GDM1 (cell line): ENCODE measurements around the gene PRND.
"Not testable (repeated sequence)": the region's sequence is repeated elsewhere in the genome, so short reads cannot be mapped to it uniquely, and the experiment has no call there.

Source experiments
- DNase-seq: peaks from one replicate; lab custom pipeline; 2025; lab: John Stamatoyannopoulos, UW

PRND gene, protein sequence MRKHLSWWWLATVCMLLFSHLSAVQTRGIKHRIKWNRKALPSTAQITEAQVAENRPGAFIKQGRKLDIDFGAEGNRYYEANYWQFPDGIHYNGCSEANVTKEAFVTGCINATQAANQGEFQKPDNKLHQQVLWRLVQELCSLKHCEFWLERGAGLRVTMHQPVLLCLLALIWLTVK

DNA sequence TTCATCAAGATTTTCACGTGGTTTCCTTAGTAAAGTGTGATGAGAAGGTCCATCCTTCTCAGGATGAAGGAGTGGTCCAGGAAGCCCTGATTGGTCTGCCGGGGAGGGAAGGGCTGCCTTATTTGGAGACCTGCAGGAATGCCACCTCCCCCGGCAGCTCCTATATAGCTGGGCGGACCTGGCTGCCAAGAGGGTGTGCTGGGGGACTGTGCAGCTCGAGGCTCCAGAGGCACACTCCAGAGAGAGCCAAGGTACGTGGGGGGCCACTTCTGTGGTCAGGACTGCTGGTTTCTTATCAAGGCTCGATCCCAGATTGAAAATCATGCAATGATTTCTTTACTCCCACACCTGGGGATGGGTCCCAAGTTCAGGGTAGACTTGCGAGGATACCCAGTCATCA lies at the start of gene PRND:
TSS of gene PRND (plus strand) at position 191 of the 400 bp plus-strand sequence. CDS start 2,643 bp downstream, outside the sequence.
- DNase-seq = no peak

DNA sequence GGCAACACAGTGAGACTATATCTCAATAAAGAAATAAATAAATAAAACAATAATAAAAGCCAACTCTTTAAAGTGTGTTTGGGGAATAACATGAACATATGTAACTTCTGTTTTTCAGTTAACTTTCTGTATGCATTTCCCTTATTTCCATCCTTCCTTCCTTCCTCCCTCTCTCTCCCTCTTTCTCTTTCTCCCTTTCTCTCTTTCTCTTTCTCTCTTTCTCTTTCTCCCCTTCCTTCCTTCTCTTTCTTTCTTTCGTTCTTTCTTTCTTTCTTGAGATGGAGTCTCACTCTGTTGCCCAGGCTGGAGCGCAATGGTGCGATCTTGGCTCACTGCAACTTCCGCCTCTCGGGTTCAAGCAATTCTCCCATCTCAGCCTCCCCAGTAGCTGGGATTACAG lies 48.8 kb upstream of the PRND start:
- no peak for DNase-seq

DNA sequence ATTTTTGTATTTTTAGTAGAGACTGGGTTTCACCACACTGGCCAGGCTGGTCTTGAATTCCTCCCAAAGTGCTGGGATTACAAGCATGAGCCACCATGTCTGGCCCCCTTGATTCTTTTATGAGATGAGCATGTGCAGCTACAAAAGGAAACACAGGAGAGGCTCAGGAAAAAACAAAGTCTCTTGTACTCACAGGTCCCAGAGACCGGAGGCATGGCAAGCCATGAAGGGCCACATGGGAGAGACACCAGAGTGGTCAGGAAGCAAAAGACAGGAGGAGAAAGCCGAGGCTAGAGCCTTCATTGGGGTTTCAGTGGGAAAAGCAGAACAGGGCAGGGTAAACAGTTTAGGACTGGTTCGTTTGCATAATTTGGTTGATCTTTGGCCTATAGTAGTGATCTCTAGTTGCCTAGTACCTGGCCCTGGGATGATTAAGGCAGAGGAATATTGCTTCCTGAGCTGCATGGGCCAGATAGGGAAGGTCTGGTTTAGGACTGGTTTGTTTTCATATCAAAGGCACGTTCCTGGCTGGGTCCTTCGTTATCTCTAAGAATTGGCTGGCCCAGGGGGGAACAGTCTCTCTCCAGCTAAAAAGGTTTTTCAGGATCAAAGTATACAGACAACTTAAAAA lies 48.2 kb upstream of the PRND start:
- DNase-seq = no peak

DNA sequence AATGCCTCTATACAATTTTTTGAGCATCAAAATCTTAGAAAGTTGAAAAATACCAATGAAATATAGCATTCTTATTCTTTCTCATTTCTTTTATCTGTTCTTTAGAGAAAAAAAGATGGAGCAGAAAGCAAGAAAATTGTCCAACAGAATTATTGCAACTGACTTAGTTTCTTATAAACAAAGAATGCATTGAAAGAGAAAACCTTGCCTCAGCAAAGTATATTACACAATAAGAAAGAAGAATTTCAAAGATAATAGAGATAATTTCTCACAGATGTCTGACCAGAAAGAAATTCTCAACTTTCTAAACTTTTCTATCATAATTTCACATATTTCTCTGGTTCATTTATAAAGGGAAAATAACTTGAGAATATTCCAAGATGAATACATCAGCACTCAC lies 47.0 kb upstream of the PRND start:
- no peak for DNase-seq

DNA sequence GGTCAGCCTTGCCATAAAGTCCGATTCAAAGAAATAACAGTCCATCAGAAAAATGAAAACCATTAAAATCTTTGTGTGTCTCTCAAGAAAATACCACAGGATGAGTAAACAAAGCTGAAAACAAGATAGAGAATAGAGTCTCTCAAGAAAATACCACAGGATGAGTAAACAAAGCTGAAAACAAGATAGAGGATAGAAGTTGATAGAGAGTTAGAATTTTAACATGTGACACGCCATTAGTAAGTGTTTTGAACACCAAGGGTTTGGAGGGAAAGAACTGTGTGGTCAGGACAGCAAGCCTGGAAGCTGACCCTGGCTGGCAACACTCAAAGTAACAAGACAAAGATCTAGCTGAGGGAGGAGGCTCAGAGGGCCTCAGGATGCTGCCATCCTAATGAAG lies 43.9 kb upstream of the PRND start:
- DNase-seq = no peak

DNA sequence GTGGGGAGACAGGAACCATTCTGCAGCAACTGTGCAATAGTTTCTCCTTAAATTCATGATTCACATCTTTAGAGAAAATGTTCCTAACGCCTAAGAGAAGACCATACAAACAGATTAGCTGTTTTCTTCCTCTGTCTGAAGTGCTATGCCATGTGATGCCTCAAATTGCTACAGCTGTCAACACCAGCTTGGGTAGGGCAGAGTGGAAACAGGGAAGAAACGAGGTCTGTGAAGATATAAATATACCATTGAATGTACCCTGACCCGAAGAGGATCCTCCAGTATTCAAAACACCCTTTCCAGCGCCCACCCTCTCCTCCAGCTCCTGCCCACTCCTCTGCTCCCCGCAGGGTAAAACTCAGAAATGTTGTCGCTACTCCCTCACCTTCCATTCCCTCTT lies 40.3 kb upstream of the PRND start:
- no peak for DNase-seq

DNA sequence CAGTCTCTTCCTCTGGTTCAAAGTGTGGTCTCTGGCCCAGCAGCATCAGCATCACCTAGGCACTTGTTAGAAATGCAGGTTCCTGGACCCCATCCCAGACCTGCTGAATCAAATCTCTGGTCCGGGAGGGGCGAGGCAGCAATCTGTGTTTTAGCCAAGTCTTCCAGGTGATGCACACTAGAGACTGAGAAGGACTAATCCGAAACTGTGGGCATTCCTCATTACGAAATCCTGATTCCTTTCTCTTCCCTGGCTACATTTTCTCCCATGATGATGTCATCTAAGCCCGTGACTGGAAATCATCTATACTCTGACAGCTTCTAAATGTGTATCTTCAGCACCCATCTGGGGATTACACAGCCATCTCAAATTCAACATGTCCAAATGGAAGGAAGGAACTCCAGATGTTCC lies 39.7 kb upstream of the PRND start:
- DNase-seq = no peak

DNA sequence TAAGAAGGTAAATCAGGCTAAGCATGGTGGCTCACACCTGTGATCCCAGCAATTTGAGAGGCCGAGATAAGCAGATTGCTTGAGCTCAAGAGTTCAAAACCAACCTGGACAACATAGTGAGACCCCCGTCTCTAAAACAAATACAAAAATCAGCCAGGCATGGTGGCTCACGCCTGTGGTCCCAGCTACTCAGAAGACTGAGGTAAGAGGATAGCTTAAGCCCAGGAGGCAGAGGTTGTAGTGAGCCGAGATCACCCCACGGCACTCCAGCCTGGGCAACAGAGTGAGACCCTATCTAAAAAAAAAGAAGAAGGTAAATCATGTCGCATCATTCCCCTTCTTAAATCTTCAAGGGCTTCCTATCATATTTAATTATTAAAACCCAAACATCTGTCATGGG lies 39.0 kb upstream of the PRND start:
- no peak for DNase-seq

DNA sequence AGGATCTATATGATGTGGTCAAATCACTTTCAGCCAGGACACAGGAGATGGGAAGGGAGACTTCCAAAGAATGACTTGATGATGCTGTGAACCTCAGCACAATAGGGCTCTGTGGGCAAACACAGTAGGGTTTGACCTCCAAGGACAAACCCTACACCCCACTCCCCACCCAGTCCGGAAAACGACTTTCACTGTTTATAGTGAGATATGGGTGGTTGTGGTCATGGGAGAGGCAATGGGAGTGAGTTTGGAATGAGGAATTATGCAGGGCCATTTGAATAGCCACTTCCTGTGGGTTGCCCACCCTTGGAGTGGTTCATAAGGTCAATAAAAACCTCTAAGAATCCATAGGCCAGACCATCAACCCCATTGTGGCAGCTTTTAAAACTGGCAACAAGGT lies 38.4 kb upstream of the PRND start:
- no peak for DNase-seq

DNA sequence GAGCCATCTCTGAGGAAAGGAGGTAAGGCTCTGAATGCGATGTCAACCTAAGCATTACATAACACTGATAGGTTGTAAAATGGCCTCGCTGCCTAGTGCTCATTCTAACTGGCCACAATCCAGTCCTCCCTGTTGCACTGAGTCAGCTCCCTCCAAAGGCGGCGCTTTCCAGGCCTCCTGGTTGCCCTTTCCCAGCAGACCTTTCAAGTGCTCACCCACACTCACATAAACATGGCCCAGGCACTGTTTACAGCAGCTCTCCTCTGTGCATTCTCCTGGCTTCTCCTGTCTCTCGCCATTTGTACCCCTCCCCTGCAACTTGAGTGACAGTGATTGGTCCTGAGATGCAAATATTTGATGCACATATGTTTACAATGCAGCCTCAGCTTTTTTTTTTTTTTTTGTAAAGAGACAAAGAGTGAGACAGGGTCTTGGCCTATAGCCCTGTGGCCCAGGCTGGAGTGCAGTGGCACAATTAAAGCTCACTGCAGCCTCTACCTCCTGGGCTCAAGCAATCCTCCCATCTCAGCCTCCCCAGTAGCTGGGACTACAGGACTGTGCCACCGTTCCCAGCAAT lies 36.8 kb upstream of the PRND start:
- DNase-seq = no peak

DNA sequence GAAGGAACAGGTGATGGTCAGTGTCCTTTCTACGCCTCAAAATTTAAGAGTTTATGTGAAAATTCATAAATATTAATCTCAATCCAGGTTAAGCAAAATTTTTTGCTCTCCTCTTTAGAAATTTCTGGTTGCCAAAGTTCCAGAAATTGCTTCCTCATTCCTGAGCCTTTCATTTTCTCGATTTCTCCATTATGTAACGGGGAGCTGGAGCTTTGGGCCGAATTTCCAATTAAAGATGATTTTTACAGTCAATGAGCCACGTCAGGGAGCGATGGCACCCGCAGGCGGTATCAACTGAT lies 35.8 kb upstream of the PRND start:
- no peak for DNase-seq

DNA sequence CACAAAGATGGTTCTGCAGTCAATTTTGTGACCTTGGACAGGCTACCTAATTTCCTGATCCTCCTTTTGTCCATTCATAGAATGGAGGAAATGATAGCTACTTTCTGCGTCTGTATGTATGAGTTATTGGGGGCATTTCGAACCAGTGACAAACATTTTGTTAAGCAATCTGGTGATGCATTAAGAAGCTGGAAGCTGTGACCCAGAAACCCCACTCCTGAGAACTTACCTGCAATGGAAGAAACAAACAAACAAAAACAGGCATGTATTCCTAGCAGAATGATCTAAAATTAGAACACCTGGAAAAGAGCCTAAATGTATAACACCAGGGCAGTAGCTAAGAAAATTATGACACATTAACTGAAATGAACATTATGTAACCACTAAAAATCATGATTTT lies 33.4 kb upstream of the PRND start:
- DNase-seq = no peak

DNA sequence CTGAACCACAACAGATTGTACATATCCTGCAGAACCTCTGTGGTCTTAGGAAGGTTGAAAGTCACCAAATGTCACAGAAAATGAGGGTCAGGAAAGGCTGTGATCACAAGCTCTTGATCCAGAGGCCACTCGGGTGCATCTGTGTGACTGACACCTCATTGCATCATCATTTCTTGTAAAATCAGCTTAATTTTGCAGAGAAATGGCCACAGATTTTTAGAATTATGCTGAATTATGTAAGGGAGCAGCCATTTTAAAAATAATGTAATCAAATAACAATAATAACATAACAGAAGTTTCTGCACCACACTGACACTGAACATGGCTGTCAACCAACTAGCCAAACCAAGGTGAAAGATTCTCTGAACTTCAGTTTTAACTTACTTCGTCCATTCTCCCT lies 32.5 kb upstream of the PRND start:
- DNase-seq = no peak

DNA sequence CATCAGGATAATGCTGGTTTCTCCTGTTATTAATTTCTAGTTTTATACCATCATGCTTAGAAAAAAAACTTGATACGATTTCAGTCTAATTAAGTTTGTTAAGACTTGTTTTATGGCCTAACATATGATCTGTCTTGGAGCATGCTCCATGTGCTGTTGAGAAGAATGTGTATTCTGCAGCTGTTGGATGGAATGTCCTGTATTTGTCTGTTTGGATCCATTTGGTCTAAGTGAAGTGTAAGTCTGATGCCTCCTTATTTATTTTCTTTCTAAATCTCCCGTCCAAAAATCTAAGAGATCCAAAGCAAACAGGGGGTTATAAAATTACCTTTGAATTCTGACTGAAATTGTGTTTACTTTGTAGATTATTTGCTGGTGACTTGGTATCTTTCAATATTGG lies 30.0 kb upstream of the PRND start:
- DNase-seq = no peak

DNA sequence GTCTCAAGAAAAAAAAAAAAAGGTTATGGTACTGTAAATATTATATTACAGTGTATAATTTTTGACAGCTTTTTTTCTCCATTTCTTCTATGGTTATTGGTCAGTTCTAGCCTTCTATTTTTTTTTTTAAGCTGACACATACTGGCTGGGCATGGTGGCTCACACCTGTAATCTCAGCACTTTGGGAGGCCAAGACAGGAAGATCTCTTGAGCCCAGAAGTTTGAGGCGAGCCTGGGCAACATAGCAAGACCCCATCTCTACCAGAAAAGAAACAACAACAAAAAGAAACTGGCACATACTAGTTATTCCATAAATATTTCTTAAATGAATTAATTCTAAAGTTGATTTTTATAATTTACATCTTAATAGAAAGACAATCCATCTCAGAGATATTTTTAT lies 27.6 kb upstream of the PRND start:
- no peak for DNase-seq

DNA sequence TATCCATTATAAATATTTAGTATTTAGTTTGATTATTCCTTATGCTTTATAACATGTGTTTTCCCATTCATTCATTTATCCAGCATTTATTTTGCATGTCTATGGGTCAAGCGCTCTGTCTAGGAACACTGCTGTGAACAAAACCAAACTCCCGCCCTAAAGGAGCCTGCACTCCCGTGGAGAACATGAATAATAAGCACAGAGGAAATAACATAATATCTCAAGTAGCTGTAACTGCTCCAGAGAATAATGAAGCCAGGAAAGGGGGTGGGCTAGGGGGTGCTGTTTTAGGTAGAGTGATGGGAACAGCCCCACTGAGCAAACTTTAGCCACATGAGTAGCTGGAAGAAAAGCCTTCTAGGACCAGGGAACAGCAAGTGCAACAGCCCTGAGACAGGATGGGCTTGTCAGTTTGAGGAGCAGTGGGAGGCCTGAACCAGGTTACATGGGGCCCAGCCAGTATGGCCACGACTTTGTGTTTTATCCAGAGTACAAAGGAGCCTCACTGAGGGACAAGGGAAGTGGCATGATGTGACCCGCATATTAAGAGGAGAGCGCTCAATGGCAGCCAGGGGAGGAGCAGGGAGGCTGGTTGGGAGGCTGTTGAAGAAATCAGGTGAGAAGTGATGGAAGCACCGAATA lies 24.4 kb upstream of the PRND start:
- no peak for DNase-seq

DNA sequence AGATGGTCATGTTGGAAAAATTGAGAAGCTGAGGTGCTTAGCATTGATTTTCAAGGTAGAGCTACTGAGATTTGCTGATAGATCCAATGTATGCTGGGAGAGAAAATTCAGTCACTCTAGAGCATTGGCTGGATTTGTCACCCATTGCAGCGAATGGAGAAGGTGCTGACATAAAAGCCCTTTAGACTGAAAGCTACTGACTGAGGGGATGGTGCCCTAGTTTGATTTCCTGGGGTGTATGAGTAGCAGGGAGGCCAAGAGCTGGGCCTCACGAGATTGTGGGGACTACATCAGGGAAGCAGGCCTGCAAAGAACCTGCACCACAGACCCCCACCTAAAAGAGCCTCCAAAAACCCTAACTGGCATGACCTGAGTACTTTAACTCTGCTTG lies 23.9 kb upstream of the PRND start:
- no peak for DNase-seq

DNA sequence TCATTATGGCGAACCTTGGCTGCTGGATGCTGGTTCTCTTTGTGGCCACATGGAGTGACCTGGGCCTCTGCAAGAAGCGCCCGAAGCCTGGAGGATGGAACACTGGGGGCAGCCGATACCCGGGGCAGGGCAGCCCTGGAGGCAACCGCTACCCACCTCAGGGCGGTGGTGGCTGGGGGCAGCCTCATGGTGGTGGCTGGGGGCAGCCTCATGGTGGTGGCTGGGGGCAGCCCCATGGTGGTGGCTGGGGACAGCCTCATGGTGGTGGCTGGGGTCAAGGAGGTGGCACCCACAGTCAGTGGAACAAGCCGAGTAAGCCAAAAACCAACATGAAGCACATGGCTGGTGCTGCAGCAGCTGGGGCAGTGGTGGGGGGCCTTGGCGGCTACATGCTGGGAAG lies 22.5 kb upstream of the PRND start:
- no peak for DNase-seq

DNA sequence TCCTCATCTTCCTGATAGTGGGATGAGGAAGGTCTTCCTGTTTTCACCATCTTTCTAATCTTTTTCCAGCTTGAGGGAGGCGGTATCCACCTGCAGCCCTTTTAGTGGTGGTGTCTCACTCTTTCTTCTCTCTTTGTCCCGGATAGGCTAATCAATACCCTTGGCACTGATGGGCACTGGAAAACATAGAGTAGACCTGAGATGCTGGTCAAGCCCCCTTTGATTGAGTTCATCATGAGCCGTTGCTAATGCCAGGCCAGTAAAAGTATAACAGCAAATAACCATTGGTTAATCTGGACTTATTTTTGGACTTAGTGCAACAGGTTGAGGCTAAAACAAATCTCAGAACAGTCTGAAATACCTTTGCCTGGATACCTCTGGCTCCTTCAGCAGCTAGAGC lies 21.8 kb upstream of the PRND start:
- DNase-seq = no peak

DNA sequence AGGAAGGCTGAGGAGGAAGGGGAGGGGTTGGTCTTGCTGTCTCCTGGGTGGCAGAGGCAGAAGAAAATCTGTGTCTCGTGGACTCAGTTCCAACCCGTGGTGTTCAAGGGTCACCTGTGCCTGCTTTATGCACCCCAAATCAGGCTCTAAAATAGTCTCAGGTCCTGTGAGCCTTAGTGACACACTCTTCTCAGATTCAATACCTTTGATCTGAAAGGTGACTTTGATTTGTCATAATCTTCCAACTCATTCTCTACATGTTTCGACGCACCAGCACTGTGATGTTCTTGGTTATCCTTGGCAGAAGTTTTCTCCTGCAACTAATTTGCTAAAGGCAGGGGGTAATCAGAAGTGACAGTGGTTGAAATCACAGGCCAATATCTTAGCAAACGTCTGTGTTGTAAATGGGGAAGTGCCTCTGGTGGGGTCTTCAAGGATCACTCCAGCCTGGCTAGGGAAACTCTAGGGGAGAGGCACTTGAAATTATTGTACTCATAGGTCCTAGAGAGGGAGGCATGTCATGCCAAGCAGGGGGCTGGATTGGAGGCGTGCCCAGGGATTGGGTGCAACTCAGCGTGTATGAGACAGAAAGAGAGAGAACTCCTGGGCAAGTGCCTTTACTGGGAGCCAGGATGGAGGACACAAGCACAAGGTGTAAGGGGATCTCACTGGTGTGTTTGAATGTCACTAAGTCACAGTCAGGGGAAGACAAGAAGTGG lies 19.0 kb upstream of the PRND start:
- no peak for DNase-seq

DNA sequence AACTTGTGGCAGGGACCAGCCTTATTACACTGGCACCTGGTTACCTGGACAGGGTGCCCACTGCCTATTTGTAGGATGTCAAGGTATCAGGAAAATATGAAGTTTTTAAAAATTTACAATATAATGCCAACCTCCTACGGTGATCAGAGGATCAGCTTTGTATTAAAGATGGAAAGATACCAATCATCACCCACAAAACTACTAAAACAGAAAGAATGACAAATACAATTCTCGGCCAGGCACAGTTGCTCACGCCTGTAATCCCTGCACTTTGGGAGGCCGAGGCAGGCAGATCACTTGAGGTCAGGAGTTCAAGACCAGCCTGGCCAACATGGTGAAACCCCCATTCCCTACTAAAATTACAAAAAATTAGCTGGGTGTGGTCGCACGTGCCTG lies 18.4 kb upstream of the PRND start:
- no peak for DNase-seq

DNA sequence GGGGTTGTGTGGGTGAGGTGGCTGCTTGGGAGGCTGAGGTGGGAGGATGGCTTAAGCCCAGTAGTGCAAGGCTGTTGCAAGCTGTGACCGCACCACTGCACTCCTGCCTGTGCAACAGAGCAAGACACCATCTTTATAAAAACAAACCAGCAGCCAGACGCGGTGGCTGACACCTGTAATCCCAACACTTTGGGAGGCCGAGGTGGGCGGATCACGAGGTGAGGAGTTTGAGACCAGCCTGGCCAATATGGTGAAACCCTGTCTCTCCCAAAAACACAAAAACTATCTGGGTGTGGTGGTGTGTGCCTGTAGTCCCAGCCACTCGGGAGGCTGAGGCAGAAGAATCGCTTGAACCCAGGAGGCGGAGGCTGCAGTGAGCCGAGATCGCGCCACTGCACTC lies 14.8 kb upstream of the PRND start:
- not testable (repeated sequence) for DNase-seq

DNA sequence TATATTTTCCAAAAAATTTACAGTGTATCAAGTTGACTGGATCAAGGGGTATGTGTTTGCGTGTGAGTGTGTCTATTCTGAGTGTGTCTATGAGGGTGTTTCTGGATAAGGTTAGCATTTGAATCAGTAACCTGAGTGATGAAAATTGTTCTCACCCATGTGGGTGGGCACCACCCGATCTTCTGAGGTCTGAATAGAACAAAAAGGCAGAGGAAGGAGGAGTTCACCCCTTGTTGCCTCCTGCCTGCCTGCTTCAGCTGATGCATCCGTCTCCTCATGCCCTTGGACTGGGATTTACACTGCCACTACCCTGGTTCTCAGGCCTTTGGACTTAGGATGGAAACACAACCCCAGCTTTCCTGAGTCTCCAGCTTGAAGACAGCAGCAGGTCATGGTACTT lies 13.7 kb upstream of the PRND start:
- no peak for DNase-seq
